Testis (tissue), 3 donors: ENCODE measurements around the gene BTG4. TPM values are rescaled to one million over a fixed set of nuclear protein-coding genes. Genes with fewer than 3 reads are reported as not detected.

ENCODE experiments used
- DNase-seq: peaks from one replicate; pipeline ENCODE4 v3.0.0-alpha.2; 2019
- H3K27ac ChIP-seq, 2 donors: fragments of 200-600 bp; sonication (generic); one replicate each; pipeline ENCODE4 v1.5.1; 2019
- H3K27me3 ChIP-seq: fragments of 200-600 bp; sonication (generic); one replicate; pipeline ENCODE4 v1.5.1; 2019
- H3K36me3 ChIP-seq: fragments of 200-600 bp; sonication (generic); one replicate; pipeline ENCODE4 v1.5.1; 2017; ENCODE audit warnings: low read depth; ENCODE audit errors: missing control alignments
- H3K4me1 ChIP-seq: fragments of 200-600 bp; sonication (generic); one replicate; pipeline ENCODE4 v1.5.1; 2019
- H3K4me3 ChIP-seq, 2 donors: fragments of 200-600 bp; sonication (generic); one replicate each; pipeline ENCODE4 v1.5.1; 2017 to 2019
- H3K9me3 ChIP-seq: fragments of 200-600 bp; sonication (generic); one replicate; pipeline ENCODE4 v1.5.1; 2017
- CTCF ChIP-seq, 3 experiments: fragments of 450-650 bp in 2 of 3; fragments of 200-600 bp in 1 of 3; sonication (generic) in 1 of 3; IDR thresholded peaks; one replicate each; pipeline ENCODE4 v1.5.1; 2016 to 2019; ENCODE audit warnings: antibody characterized with exemption in 3 of 3, mild to moderate bottlenecking in 2 of 3, moderate library complexity in 1 of 3
- POLR2A ChIP-seq: fragments of 450-650 bp; IDR thresholded peaks from one replicate; pipeline ENCODE4 v1.6.1; 2017; ENCODE audit warnings: antibody characterized with exemption, mild to moderate bottlenecking, moderate library complexity
- WGBS, 2 donors: methylation state at CpG; one replicate each; pipeline ENCODE4 v1.1.5; 2018; 5-methylcytosine and 5-hydroxymethylcytosine counted together
- intact Hi-C: fragments of 100-400 bp; cut with DNase I; formaldehyde crosslinking; loops from one replicate; pipeline ENCODE4 v1.15.1; 2023; ENCODE audit warnings: low total_unique reads
- polyA plus RNA-seq: library from polyadenylated mRNA; stranded (reverse); fragments of 350-450 nt; fragmentation: Illumina TruSeq; extraction: RNeasy Lipid Tissue Mini Kit (QIAGEN cat#74804); gene quantifications from one replicate; pipeline ENCODE4 v1.2.3, GENCODE V29; 2014; ENCODE audit warnings: low read depth, low replicate concordance; ENCODE audit not compliant: insufficient read depth
- total RNA-seq, 2 donors: library from RNA; depleted of rRNA; stranded (reverse); fragments of >200 nt; gene quantifications; one replicate each; pipeline ENCODE4 v1.2.3, GENCODE V29; 2016

The BTG4 gene
- total and polyA plus RNA-seq, 3 donors from 2014 or later, result 8.7 to 36.8 (median 26.6) TPM

GRCh38 chr11:111461460-111462235, 50.5 kb downstream of the BTG4 start:
- TF ChIP-seq CTCF (IDR thresholded peaks at IDR 0.05), result no peak
- TF ChIP-seq POLR2A, result no peak
- H3K4me1 ChIP-seq, result no peaks in the 10 kb centered on the region
- DNase-seq, result no peak
- intact Hi-C loops, result no loop called here
- H3K4me3 ChIP-seq, result no peak overlapping the region
- H3K27me3 ChIP-seq, result no peaks in the 10 kb centered on the region
- no peaks in the 10 kb centered on the region for H3K36me3 ChIP-seq
- H3K27ac ChIP-seq, result no peak overlapping the region
- no peaks in the 10 kb centered on the region for H3K9me3 ChIP-seq
- 82 to 83% methylated on average over 11 of the region's 11 CpGs for WGBS, 2 donors

- Histone ChIP-seq H3K27ac (no peak overlapping the region), H3K9me3 (no peaks in the 10 kb centered on the region), H3K4me1 (no peaks in the 10 kb centered on the region), H3K36me3 (no peaks in the 10 kb centered on the region), H3K27me3 (no peaks in the 10 kb centered on the region), H3K4me3 (no peak overlapping the region)
- 61 to 72% methylated on average over 5 of the region's 5 CpGs for WGBS, 2 donors
- no peak for TF ChIP-seq CTCF (IDR thresholded peaks at IDR 0.05)
- no peak for TF ChIP-seq POLR2A
- no peak for DNase-seq
- intact Hi-C loops, result no loop called here
Measured at GRCh38 chr11:111460856-111461255, 51.3 kb downstream of the BTG4 start.

GRCh38 chr11:111460340-111460739, 51.8 kb downstream of the BTG4 start:
- no peak overlapping the region for H3K27ac ChIP-seq
- no peak for DNase-seq
- WGBS, 2 donors, result 91 to 94% methylated on average over 4 of the region's 4 CpGs
- H3K36me3 ChIP-seq, result no peaks in the 10 kb centered on the region
- H3K4me3 ChIP-seq, result no peak overlapping the region
- no peaks in the 10 kb centered on the region for H3K4me1 ChIP-seq
- intact Hi-C loops, result no loop called here
- H3K27me3 ChIP-seq, result no peaks in the 10 kb centered on the region
- H3K9me3 ChIP-seq, result no peaks in the 10 kb centered on the region
- no peak for TF ChIP-seq CTCF (IDR thresholded peaks at IDR 0.05)
- no peak for TF ChIP-seq POLR2A

- Histone ChIP-seq H3K36me3 (no peaks in the 10 kb centered on the region), H3K9me3 (no peaks in the 10 kb centered on the region), H3K4me1 (no peaks in the 10 kb centered on the region), H3K27me3 (no peaks in the 10 kb centered on the region), H3K27ac (no peak overlapping the region), H3K4me3 (no peak overlapping the region)
- 87 to 95% methylated on average over 9 of the region's 9 CpGs for WGBS, 2 donors
- TF ChIP-seq CTCF (IDR thresholded peaks at IDR 0.05) (no peak), POLR2A (no peak)
- DNase-seq, result no peak
- intact Hi-C loops, result no loop called here
Measured at GRCh38 chr11:111459506-111460270, 52.5 kb downstream of the BTG4 start.
